ENCODE measurements around the gene MAP2. TPM values are rescaled to one million over a fixed set of nuclear protein-coding genes. Genes with fewer than 3 reads are reported as not detected.

Gene MAP2
- total and polyA plus RNA-seq, 10 of the 15 experiments (the other 5 are each of a cell fraction or from before 2014, with no cell fraction given) = 0.01 TPM; not detected in 9

GRCh38 chr2:209511637-209512036, 87.8 kb downstream of the MAP2 start:
- Histone ChIP-seq H4K20me1 (ENCODE audit: control insufficient read depth, insufficient read depth) (no peaks in the 10 kb centered on the region), H3K4me3 (no peak overlapping the region), H3K27me3 (replicated peaks in 1 of 2; ENCODE audit: control insufficient read depth in 2 of 2, insufficient read depth in 2 of 2, low read length in 1 of 2) (no peaks in the 10 kb centered on the region), H3K9ac (ENCODE audit: control insufficient read depth, insufficient read depth, low read length) (no peak overlapping the region), H3K79me2 (ENCODE audit: control insufficient read depth, insufficient read depth, low read length) (no peaks in the 10 kb centered on the region), H3K9me3 (replicated peaks; ENCODE audit: control insufficient read depth, insufficient read depth, low read length) (no peaks in the 10 kb centered on the region), H2AFZ (ENCODE audit: control insufficient read depth, low read depth, low read length) (no peak overlapping the region), H3K4me2 (ENCODE audit: control insufficient read depth, insufficient read depth) (no peak overlapping the region), H3K36me3 (ENCODE audit: control insufficient read depth in 2 of 2, insufficient read depth in 2 of 2, low read length in 1 of 2) (no peaks in the 10 kb centered on the region), H3K4me1 (ENCODE audit: control insufficient read depth, insufficient read depth, low read length) (no peaks in the 10 kb centered on the region), H3K27ac (ENCODE audit: control insufficient read depth, insufficient read depth) (no peak overlapping the region)
- intact Hi-C loops (cut with micrococcal nuclease; ENCODE audit: unreplicated experiment) = no loop called here
- 38% methylated on average over 2 of the region's 2 CpGs for WGBS (ENCODE audit: insufficient coverage, insufficient replicate concordance, low lambda C conversion rate, missing lambda C conversion rate)
- DNase-seq (ENCODE audit: low read depth, low spot score) (no peak), FAIRE-seq (no peak), ATAC-seq (no peak)
- TF ChIP-seq MTA3 (IDR thresholded peaks at IDR 0.05; ENCODE audit: borderline replicate concordance, low read length) = no peak
- TF ChIP-seq ATF2 (IDR thresholded peaks at IDR 0.05; ENCODE audit: low read length) = no peak
- POLR2A ChIA-PET = no interaction called here
- in situ Hi-C loops (cut with MboI) = no loop called here
- BruUV-seq (replicated peaks) = no TSS peak
- CTCF ChIA-PET = no interaction called here
- SMC1A ChIA-PET (ENCODE audit: uncharacterized antibody, unreplicated experiment) = no interaction called here
- RAD21 ChIA-PET (ENCODE audit: unreplicated experiment) = no interaction called here

GRCh38 chr2:209512971-209513370, 89.1 kb downstream of the MAP2 start:
- ATAC-seq (no peak), FAIRE-seq (no peak)
- RAD21 ChIA-PET (ENCODE audit: unreplicated experiment) = no interaction called here

More at GRCh38 chr2:209512971-209513370, 89.1 kb downstream of the MAP2 start:
- Histone ChIP-seq H3K9ac (ENCODE audit: control insufficient read depth, insufficient read depth, low read length) (no peak overlapping the region), H3K4me2 (ENCODE audit: control insufficient read depth, insufficient read depth) (no peak overlapping the region), H3K27me3 (replicated peaks in 1 of 2; ENCODE audit: control insufficient read depth in 2 of 2, insufficient read depth in 2 of 2, low read length in 1 of 2) (no peaks in the 10 kb centered on the region), H3K79me2 (ENCODE audit: control insufficient read depth, insufficient read depth, low read length) (no peaks in the 10 kb centered on the region), H3K4me3 (no peak overlapping the region), H3K27ac (ENCODE audit: control insufficient read depth, insufficient read depth) (no peak overlapping the region), H3K4me1 (ENCODE audit: control insufficient read depth, insufficient read depth, low read length) (no peaks in the 10 kb centered on the region), H2AFZ (ENCODE audit: control insufficient read depth, low read depth, low read length) (no peak overlapping the region), H3K36me3 (ENCODE audit: control insufficient read depth in 2 of 2, insufficient read depth in 2 of 2, low read length in 1 of 2) (no peaks in the 10 kb centered on the region), H3K9me3 (replicated peaks; ENCODE audit: control insufficient read depth, insufficient read depth, low read length) (no peaks in the 10 kb centered on the region), H4K20me1 (ENCODE audit: control insufficient read depth, insufficient read depth) (no peaks in the 10 kb centered on the region)
- in situ Hi-C loops (cut with MboI) (no loop called here), intact Hi-C loops (cut with micrococcal nuclease; ENCODE audit: unreplicated experiment) (no loop called here)
- DNase-seq (ENCODE audit: low read depth, low spot score) = no peak
- no peak for TF ChIP-seq STAT1 (conservative IDR thresholded peaks at IDR 0.05)
- no peak for TF ChIP-seq NBN (IDR thresholded peaks at IDR 0.05)
- TF ChIP-seq USF1 (IDR thresholded peaks at IDR 0.05; ENCODE audit: borderline replicate concordance, extremely low read length, insufficient read depth, low read depth, low read length) = no peak
- TF ChIP-seq RB1 (IDR thresholded peaks at IDR 0.05; ENCODE audit: borderline replicate concordance) = no peak
- TF ChIP-seq MEF2B (IDR thresholded peaks at IDR 0.05; ENCODE audit: partially characterized antibody, poor library complexity, severe bottlenecking) = no peak
- no peak for TF ChIP-seq CREM (IDR thresholded peaks at IDR 0.05; ENCODE audit: low read depth)
- TF ChIP-seq BCL3 (IDR thresholded peaks at IDR 0.05; ENCODE audit: borderline replicate concordance, insufficient read depth, low read depth, low read length, poor library complexity, severe bottlenecking) = no peak
- TF ChIP-seq ATF2 (IDR thresholded peaks at IDR 0.05; ENCODE audit: low read length) = no peak
- no peak for TF ChIP-seq WRNIP1 (IDR thresholded peaks at IDR 0.05; ENCODE audit: borderline replicate concordance, low read depth, low read length)
- TF ChIP-seq ATF3 (IDR thresholded peaks at IDR 0.05; ENCODE audit: borderline replicate concordance, extremely low read depth, low read depth, low read length) = no peak
- no peak for TF ChIP-seq FOXK2 (IDR thresholded peaks at IDR 0.05)
- SMC1A ChIA-PET (ENCODE audit: uncharacterized antibody, unreplicated experiment) = no interaction called here
- CTCF ChIA-PET = no interaction called here
- POLR2A ChIA-PET = no interaction called here
- no TSS peak for BruUV-seq (replicated peaks)
- 40% methylated on average over 2 of the region's 2 CpGs for WGBS (ENCODE audit: insufficient coverage, insufficient replicate concordance, low lambda C conversion rate, missing lambda C conversion rate)

Measured in GM12878 (cell line).